Measurements from ENCODE around the gene NKIRAS1.
"Not testable (repeated sequence)": the region's sequence is repeated elsewhere in the genome, so short reads cannot be mapped to it uniquely, and the experiment has no call there.

The NKIRAS1 gene

GRCh38 chr3:23938688-23939087 lies 21.9 kb upstream of the NKIRAS1 start:
- DNase-seq, result no peak

GRCh38 chr3:23937296-23937695 lies 20.5 kb upstream of the NKIRAS1 start:
- no peak for DNase-seq

- no peak for DNase-seq
These were observed 17.5 kb upstream of the NKIRAS1 start for GRCh38 chr3:23934253-23934652.

GRCh38 chr3:23932571-23932970 lies 15.8 kb upstream of the NKIRAS1 start:
- no peak for DNase-seq

GRCh38 chr3:23931597-23931996 lies 14.8 kb upstream of the NKIRAS1 start:
- no peak for DNase-seq

GRCh38 chr3:23928524-23928923 lies 11.7 kb upstream of the NKIRAS1 start:
- no peak for DNase-seq

GRCh38 chr3:23926736-23927135 lies 9.9 kb upstream of the NKIRAS1 start:
- DNase-seq, result no peak

GRCh38 chr3:23926246-23926645 lies 9.5 kb upstream of the NKIRAS1 start:
- no peak for DNase-seq

- peak; percentile 75 for DNase-seq
These were observed 7.0 kb upstream of the NKIRAS1 start for GRCh38 chr3:23923786-23924185.

- DNase-seq, result no peak
These were observed 4.3 kb upstream of the NKIRAS1 start for GRCh38 chr3:23921052-23921511.

GRCh38 chr3:23920151-23920655 lies 3.4 kb upstream of the NKIRAS1 start:
- no peak for DNase-seq

GRCh38 chr3:23919628-23920027 lies 2.8 kb upstream of the NKIRAS1 start:
- no peak for DNase-seq

- not testable (repeated sequence) for DNase-seq
These were observed 1.5 kb upstream of the NKIRAS1 start for GRCh38 chr3:23918331-23918730.

GRCh38 chr3:23917679-23918303 lies 1.0 kb upstream of the NKIRAS1 start:
- DNase-seq, result peak; percentile 63

- no peak for DNase-seq
These were observed 471 bp downstream of the NKIRAS1 start for GRCh38 chr3:23916152-23916885.

- DNase-seq, result peak; percentile 38
These were observed 1.2 kb downstream of the NKIRAS1 start for GRCh38 chr3:23915537-23916108.

GRCh38 chr3:23913873-23914743 lies 2.7 kb downstream of the NKIRAS1 start:
- DNase-seq, result no peak

- no peak for DNase-seq
These were observed 3.6 kb downstream of the NKIRAS1 start for GRCh38 chr3:23913182-23913581.

GRCh38 chr3:23912335-23912734 lies 4.5 kb downstream of the NKIRAS1 start:
- not testable (repeated sequence) for DNase-seq

GRCh38 chr3:23911397-23911796 lies 5.4 kb downstream of the NKIRAS1 start:
- DNase-seq, result no peak

- DNase-seq, result no peak
These were observed 7.4 kb downstream of the NKIRAS1 start for GRCh38 chr3:23909341-23909740.

- DNase-seq, result no peak
These were observed 12.2 kb downstream of the NKIRAS1 start for GRCh38 chr3:23904545-23904944.

GRCh38 chr3:23900744-23901143 lies 16.0 kb downstream of the NKIRAS1 start:
- peak; percentile 60 for DNase-seq

Data from fibroblast of skin of right biceps (primary cell).